Trophoblast cell (in vitro differentiated cells and primary cell): ENCODE results near the gene GALNS.

Experiments
- DNase-seq, 2 donors: peaks; one replicate each; pipeline ENCODE4 v3.0.0-alpha.2; 2016
- H2AFZ ChIP-seq: 2 replicates; pipeline ENCODE4 v1.6.1; 2013; ENCODE audit warnings: low read length, moderate library complexity, mild to moderate bottlenecking; ENCODE audit not compliant: insufficient read depth, poor library complexity
- H2AK5ac ChIP-seq: 2 replicates; pipeline ENCODE4 v1.6.1; 2013; ENCODE audit warnings: mild to moderate bottlenecking, low read length
- H2BK120ac ChIP-seq: 2 replicates; pipeline ENCODE4 v1.6.1; 2013; ENCODE audit warnings: low read length, mild to moderate bottlenecking, moderate library complexity; ENCODE audit not compliant: insufficient read depth, poor library complexity
- H2BK12ac ChIP-seq: 2 replicates; pipeline ENCODE4 v1.6.1; 2013; ENCODE audit warnings: mild to moderate bottlenecking, low read length, moderate library complexity
- H2BK5ac ChIP-seq: 2 replicates; pipeline ENCODE4 v1.6.1; 2013; ENCODE audit warnings: low read length, low read depth, moderate library complexity, mild to moderate bottlenecking; ENCODE audit not compliant: poor library complexity
- H3K14ac ChIP-seq: 2 replicates; pipeline ENCODE4 v1.6.1; 2013; ENCODE audit warnings: mild to moderate bottlenecking, low read length
- H3K18ac ChIP-seq: 2 replicates; pipeline ENCODE4 v1.6.1; 2013; ENCODE audit warnings: mild to moderate bottlenecking, low read length
- H3K23ac ChIP-seq: 2 replicates; pipeline ENCODE4 v1.6.1; 2013; ENCODE audit warnings: low read length
- H3K27ac ChIP-seq: 2 replicates; pipeline ENCODE4 v1.5.1; 2013; ENCODE audit warnings: low read depth, mild to moderate bottlenecking, inconsistent platforms, low read length, moderate library complexity
- H3K27me3 ChIP-seq: 2 replicates; pipeline ENCODE4 v1.6.1; 2013; ENCODE audit warnings: inconsistent platforms, mild to moderate bottlenecking, low read length, moderate library complexity; ENCODE audit not compliant: insufficient read depth
- H3K36me3 ChIP-seq, 2 experiments: 1 replicate in 1 of 2; 2 replicates in 1 of 2; pipeline ENCODE4 v1.6.1; 2013; ENCODE audit warnings: low read length in 2 of 2, mild to moderate bottlenecking in 2 of 2, moderate library complexity in 1 of 2; ENCODE audit not compliant: insufficient read depth in 2 of 2, control insufficient read depth in 1 of 2
- H3K4ac ChIP-seq: 2 replicates; pipeline ENCODE4 v1.6.1; 2013; ENCODE audit warnings: low read depth, mild to moderate bottlenecking, low read length, moderate library complexity
- H3K4me1 ChIP-seq, 2 experiments: 1 replicate in 1 of 2; 2 replicates in 1 of 2; pipeline ENCODE4 v1.6.1; 2013; ENCODE audit warnings: low read length in 2 of 2, mild to moderate bottlenecking in 2 of 2, moderate library complexity in 1 of 2; ENCODE audit not compliant: insufficient read depth in 2 of 2, control insufficient read depth in 1 of 2
- H3K4me2 ChIP-seq: 2 replicates; pipeline ENCODE4 v1.6.1; 2013; ENCODE audit warnings: inconsistent platforms, mild to moderate bottlenecking, low read length, moderate library complexity
- H3K4me3 ChIP-seq: 2 replicates; pipeline ENCODE4 v1.5.1; 2013; ENCODE audit warnings: mild to moderate bottlenecking, low read depth, low read length, inconsistent platforms
- H3K79me1 ChIP-seq: one replicate; pipeline ENCODE4 v1.6.1; 2013; ENCODE audit warnings: low read length
- H3K79me2 ChIP-seq: 2 replicates; pipeline ENCODE4 v1.6.1; 2013; ENCODE audit warnings: low read length, mild to moderate bottlenecking; ENCODE audit not compliant: control insufficient read depth, insufficient read depth, poor library complexity
- H3K9ac ChIP-seq: 2 replicates; pipeline ENCODE4 v1.6.1; 2013; ENCODE audit warnings: mild to moderate bottlenecking, low read length
- H3K9me3 ChIP-seq: 2 replicates; pipeline ENCODE4 v1.6.1; 2013; ENCODE audit warnings: low read depth, mild to moderate bottlenecking, control low read depth, inconsistent platforms, low read length; ENCODE audit not compliant: insufficient read depth
- H4K12ac ChIP-seq: 2 replicates; pipeline ENCODE4 v1.6.1; 2013; ENCODE audit warnings: low read depth, mild to moderate bottlenecking, low read length, moderate library complexity
- H4K8ac ChIP-seq: 2 replicates; pipeline ENCODE4 v1.6.1; 2013; ENCODE audit warnings: low read depth, mild to moderate bottlenecking, low read length, moderate library complexity
- H4K91ac ChIP-seq: one replicate; pipeline ENCODE4 v1.6.1; 2013; ENCODE audit warnings: low read depth, mild to moderate bottlenecking, low read length, moderate library complexity
- WGBS: extraction: QIAGEN DNeasy Blood & Tissue Kit; methylation state at CpG from one replicate; pipeline ENCODE4 v1.1.7; 2013; ENCODE audit warnings: missing lambda C conversion rate; ENCODE audit not compliant: insufficient read length, insufficient coverage; ENCODE audit errors: extremely low coverage; 5-methylcytosine and 5-hydroxymethylcytosine counted together

GALNS gene

DNA sequence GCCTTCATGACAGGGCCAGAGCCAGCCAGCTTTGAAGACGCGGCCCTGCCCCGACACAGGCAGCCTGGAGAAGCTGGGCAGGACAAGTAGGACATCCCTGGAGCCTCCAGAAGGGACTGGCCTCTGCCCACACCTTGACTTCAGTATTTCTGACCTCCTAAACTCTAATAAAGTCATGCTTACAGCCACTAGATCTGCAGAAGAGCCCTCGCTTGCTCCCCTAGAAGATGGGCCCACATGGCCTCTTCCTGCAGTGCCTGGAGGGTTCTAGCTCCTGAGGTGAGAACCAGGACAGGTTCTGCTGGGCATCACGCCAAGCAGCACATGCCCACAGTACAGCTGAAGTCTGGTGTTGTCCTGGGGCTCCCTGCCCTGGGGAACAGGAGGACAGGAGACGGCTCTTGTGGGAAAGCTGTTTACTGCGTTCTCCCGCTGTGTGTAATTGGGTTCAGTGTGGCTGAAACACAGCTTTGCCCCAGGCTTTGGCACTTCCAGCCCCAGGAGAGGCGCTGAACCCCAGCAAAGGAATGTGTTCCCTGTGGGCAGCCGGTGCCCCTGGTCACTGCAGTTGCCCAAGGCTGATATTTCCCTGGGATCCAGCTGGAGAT lies 47.6 kb downstream of the GALNS start:
- no peak overlapping the region for H4K91ac ChIP-seq
- H3K4ac ChIP-seq = no peak overlapping the region
- H3K79me2 ChIP-seq = peaks cover 13% of the 10 kb centered on the region
- no peak overlapping the region for H4K12ac ChIP-seq
- no peak overlapping the region for H2BK12ac ChIP-seq
- DNase-seq = no peak
- no peak overlapping the region for H3K9ac ChIP-seq
- no peak overlapping the region for H3K23ac ChIP-seq
- H4K8ac ChIP-seq = no peak overlapping the region
- peaks cover 15% of the 10 kb centered on the region for H3K79me1 ChIP-seq
- no peak overlapping the region for H2BK5ac ChIP-seq
- H3K27me3 ChIP-seq = no peaks in the 10 kb centered on the region
- H2AFZ ChIP-seq = no peak overlapping the region
- no peak overlapping the region for H3K18ac ChIP-seq
- peaks cover 2% of the 10 kb centered on the region for H3K9me3 ChIP-seq
- H3K4me2 ChIP-seq = no peak overlapping the region
- H3K27ac ChIP-seq = no peak overlapping the region
- H3K4me1 ChIP-seq = peaks cover 15 to 32% of the 10 kb centered on the region in 2 experiments
- no peak overlapping the region for H3K14ac ChIP-seq
- H3K36me3 ChIP-seq = peaks cover 51% of the 10 kb centered on the region in 2 experiments
- no peak overlapping the region for H3K4me3 ChIP-seq
- no CpG with 5 or more reads among the region's 10 CpGs for WGBS
- H2AK5ac ChIP-seq = no peak overlapping the region
- no peak overlapping the region for H2BK120ac ChIP-seq

DNA sequence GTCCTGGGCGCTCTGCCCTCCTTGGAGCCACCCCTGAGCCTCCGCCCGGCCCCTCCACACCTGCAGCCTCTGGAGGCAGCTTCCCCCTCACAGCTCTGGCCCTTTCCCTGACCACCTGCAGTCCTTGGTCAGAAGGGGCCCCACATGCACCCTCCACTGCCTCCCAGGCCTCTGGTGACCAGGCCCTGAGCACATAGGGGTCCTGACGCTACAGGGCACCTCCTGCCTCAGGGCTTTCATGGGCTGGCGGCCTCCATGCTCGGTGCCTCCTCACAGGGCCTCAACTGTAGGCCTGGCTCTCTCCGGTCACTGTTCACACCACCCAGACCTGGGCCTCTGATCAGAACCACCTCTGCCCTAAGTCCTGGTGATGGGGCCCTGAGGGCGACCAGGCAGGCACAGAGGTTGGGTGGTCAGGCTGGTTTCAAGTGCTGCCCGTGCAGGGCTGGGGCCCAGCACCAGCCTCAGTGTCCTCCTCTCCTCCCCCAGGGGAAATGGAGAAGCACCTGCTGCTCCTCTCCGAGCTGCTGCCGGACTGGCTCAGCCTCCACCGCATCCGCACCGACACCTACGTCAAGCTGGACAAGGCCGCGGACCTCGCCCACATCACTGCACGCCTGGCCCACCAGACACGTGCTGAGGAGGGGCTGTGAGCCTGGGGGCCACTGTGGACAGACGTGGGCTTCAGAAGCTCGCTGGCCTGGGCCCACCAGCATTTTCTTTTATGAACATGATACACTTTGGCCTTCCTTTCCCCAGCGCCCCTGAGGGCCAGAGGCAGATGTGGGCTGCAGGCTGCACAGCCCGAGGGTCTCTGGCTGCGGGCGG lies 48.9 kb downstream of the GALNS start:
- no peak overlapping the region for H3K27ac ChIP-seq
- no CpG with 5 or more reads among the region's 26 CpGs for WGBS
- no peak overlapping the region for H3K9ac ChIP-seq
- H3K23ac ChIP-seq = no peak overlapping the region
- no peak overlapping the region for H3K4me2 ChIP-seq
- H3K4ac ChIP-seq = no peak overlapping the region
- peaks cover 21% of the 10 kb centered on the region for H3K79me1 ChIP-seq
- H4K12ac ChIP-seq = no peak overlapping the region
- peaks cover 15 to 33% of the 10 kb centered on the region in 2 experiments for H3K4me1 ChIP-seq
- no peaks in the 10 kb centered on the region for H3K27me3 ChIP-seq
- no peak overlapping the region for H4K8ac ChIP-seq
- no peak overlapping the region for H3K14ac ChIP-seq
- H2AK5ac ChIP-seq = no peak overlapping the region
- no peak overlapping the region for H2AFZ ChIP-seq
- H2BK5ac ChIP-seq = no peak overlapping the region
- H3K18ac ChIP-seq = no peak overlapping the region
- peaks cover 18% of the 10 kb centered on the region for H3K79me2 ChIP-seq
- H3K9me3 ChIP-seq = peaks cover 2% of the 10 kb centered on the region
- DNase-seq = no peak
- no peak overlapping the region for H3K4me3 ChIP-seq
- no peak overlapping the region for H4K91ac ChIP-seq
- H2BK12ac ChIP-seq = no peak overlapping the region
- H3K36me3 ChIP-seq = peaks cover 51% of the 10 kb centered on the region in 2 experiments
- H2BK120ac ChIP-seq = no peak overlapping the region

DNA sequence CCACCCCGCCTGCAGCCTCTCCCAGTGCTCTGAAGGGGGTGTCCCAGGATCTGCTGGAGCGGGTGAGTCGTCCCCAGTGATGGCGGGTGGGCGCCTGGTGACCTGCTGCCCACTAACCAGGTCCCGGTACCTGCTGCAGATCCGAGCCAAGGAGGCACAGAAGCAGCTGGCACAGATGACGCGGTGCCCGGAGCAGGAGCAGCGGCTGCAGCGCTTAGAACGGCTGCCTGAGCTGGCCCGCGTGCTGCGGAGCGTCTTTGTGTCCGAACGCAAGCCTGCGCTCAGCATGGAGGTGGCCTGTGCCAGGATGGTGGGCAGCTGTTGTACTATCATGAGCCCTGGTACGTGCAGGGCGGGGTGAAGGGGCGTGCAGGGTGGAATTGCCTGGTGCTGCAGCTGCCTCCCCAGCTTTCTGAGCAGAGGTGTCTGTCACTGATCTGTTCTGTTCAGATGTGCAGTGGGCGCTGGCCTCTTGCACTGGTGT lies 49.6 kb downstream of the GALNS start:
- Histone ChIP-seq H3K79me1 (peaks cover 19% of the 10 kb centered on the region), H2AFZ (no peak overlapping the region), H4K91ac (no peak overlapping the region), H3K4me2 (no peak overlapping the region), H3K4me1 (peaks cover 15 to 32% of the 10 kb centered on the region in 2 experiments), H3K27ac (no peak overlapping the region), H4K12ac (no peak overlapping the region), H3K27me3 (no peaks in the 10 kb centered on the region), H2BK5ac (no peak overlapping the region), H3K4me3 (no peak overlapping the region), H4K8ac (no peak overlapping the region), H2AK5ac (no peak overlapping the region), H3K23ac (no peak overlapping the region), H3K4ac (no peak overlapping the region), H3K79me2 (peaks cover 18% of the 10 kb centered on the region), H3K36me3 (peaks cover 51% of the 10 kb centered on the region in 2 experiments), H3K9me3 (peaks cover 2% of the 10 kb centered on the region), H3K18ac (no peak overlapping the region), H3K9ac (no peak overlapping the region), H2BK120ac (no peak overlapping the region), H3K14ac (no peak overlapping the region), H2BK12ac (no peak overlapping the region)
- no CpG with 5 or more reads among the region's 24 CpGs for WGBS
- no peak for DNase-seq

DNA sequence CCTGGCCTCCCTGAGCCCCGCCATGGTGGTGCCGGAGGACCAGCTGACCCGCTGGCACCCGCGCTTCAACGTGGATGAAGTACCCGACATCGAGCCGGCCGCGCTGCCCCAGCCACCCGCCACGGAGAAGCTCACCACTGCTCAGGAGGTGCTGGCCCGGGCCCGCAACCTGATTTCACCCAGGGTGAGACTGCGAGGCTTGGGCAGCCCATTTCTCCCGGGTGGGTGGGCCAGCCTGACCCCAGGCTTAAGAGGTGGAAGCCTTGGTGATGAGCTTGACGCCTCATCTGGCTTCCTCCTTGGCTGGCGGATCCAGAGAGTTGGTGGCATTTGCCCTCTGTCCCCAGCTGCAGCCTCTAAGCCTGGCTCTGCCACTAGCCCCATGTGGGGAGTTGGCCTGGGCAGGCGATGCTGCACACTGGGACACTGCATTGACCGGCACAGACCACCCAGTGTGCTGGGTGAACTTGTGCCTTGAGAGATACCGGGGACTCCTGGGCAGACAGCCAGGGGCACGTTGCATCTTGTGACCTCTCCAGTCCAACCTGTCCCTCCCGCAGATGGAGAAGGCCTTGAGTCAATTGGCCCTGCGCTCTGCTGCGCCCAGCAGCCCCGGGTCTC lies 50.1 kb downstream of the GALNS start:
- Histone ChIP-seq H3K27me3 (no peaks in the 10 kb centered on the region), H4K91ac (no peak overlapping the region), H3K18ac (no peak overlapping the region), H3K9ac (no peak overlapping the region), H3K4me1 (peaks cover 17 to 30% of the 10 kb centered on the region in 2 experiments), H3K27ac (no peak overlapping the region), H2AK5ac (no peak overlapping the region), H3K79me2 (peaks cover 14% of the 10 kb centered on the region), H4K12ac (no peak overlapping the region), H2BK5ac (no peak overlapping the region), H3K4me3 (no peak overlapping the region), H3K23ac (no peak overlapping the region), H3K36me3 (peaks cover 51% of the 10 kb centered on the region in 2 experiments), H3K4ac (no peak overlapping the region), H3K9me3 (no peaks in the 10 kb centered on the region), H2BK120ac (no peak overlapping the region), H2AFZ (no peak overlapping the region), H3K14ac (no peak overlapping the region), H2BK12ac (no peak overlapping the region), H4K8ac (no peak overlapping the region), H3K79me1 (peaks cover 15% of the 10 kb centered on the region), H3K4me2 (no peak overlapping the region)
- DNase-seq = no peak
- WGBS = no CpG with 5 or more reads among the region's 27 CpGs
